H9 (cell line): ENCODE measurements around the gene CD5L. TPM values are rescaled to one million over a fixed set of nuclear protein-coding genes. Genes with fewer than 3 reads are reported as not detected.

ENCODE experiments used
- DNase-seq: peaks from one replicate; pipeline ENCODE4 v3.0.0-alpha.2; 2017
- H2AFZ ChIP-seq: one replicate; pipeline ENCODE4 v1.6.1; 2013; ENCODE audit warnings: mild to moderate bottlenecking, low read length, control low read depth, moderate library complexity
- H2AK5ac ChIP-seq: 2 replicates; pipeline ENCODE4 v1.6.1; 2013; ENCODE audit warnings: low read length, control low read depth, mixed read lengths; ENCODE audit not compliant: insufficient read length
- H2BK120ac ChIP-seq: one replicate; pipeline ENCODE4 v1.6.1; 2013; ENCODE audit warnings: low read depth, mild to moderate bottlenecking, low read length, control low read depth, inconsistent platforms; ENCODE audit not compliant: poor library complexity, severe bottlenecking
- H2BK12ac ChIP-seq: 2 replicates; pipeline ENCODE4 v1.6.1; 2013; ENCODE audit warnings: low read length, control low read depth, mixed read lengths, low read depth; ENCODE audit not compliant: insufficient read length
- H2BK15ac ChIP-seq: 2 replicates; pipeline ENCODE4 v1.6.1; 2013; ENCODE audit warnings: low read depth, low read length, control low read depth
- H2BK20ac ChIP-seq: one replicate; pipeline ENCODE4 v1.6.1; 2013; ENCODE audit warnings: low read depth, mild to moderate bottlenecking, low read length, control low read depth, inconsistent platforms; ENCODE audit not compliant: poor library complexity, severe bottlenecking
- H2BK5ac ChIP-seq: 2 replicates; pipeline ENCODE4 v1.6.1; 2013; ENCODE audit warnings: low read length, control low read depth, mixed read lengths; ENCODE audit not compliant: insufficient read length
- H3K14ac ChIP-seq: 2 replicates; pipeline ENCODE4 v1.6.1; 2013; ENCODE audit warnings: low read length, control low read depth; ENCODE audit not compliant: insufficient read depth
- H3K18ac ChIP-seq: 2 replicates; pipeline ENCODE4 v1.6.1; 2013; ENCODE audit warnings: low read depth, mild to moderate bottlenecking, mixed read lengths, low read length, control low read depth; ENCODE audit not compliant: insufficient read length
- H3K23ac ChIP-seq: 2 replicates; pipeline ENCODE4 v1.6.1; 2013; ENCODE audit warnings: low read length, control low read depth, mixed read lengths, low read depth; ENCODE audit not compliant: insufficient read length
- H3K23me2 ChIP-seq: 2 replicates; pipeline ENCODE4 v1.6.1; 2013; ENCODE audit warnings: low read depth, mild to moderate bottlenecking, mixed read lengths, low read length, control low read depth; ENCODE audit not compliant: insufficient read length, poor library complexity, severe bottlenecking
- H3K27ac ChIP-seq: 2 replicates; pipeline ENCODE4 v1.5.1; 2013; ENCODE audit warnings: low read length, control low read depth, mixed read lengths, low read depth; ENCODE audit not compliant: insufficient read length
- H3K27me3 ChIP-seq: 2 replicates; pipeline ENCODE4 v1.6.1; 2013; ENCODE audit warnings: low read length, control low read depth, inconsistent platforms; ENCODE audit not compliant: insufficient read depth
- H3K4ac ChIP-seq: 2 replicates; pipeline ENCODE4 v1.6.1; 2013; ENCODE audit warnings: low read depth, mild to moderate bottlenecking, control low read depth, inconsistent platforms, low read length, moderate library complexity
- H3K4me1 ChIP-seq: 2 replicates; pipeline ENCODE4 v1.6.1; 2013; ENCODE audit warnings: low read length, control low read depth, inconsistent platforms; ENCODE audit not compliant: insufficient read depth
- H3K4me2 ChIP-seq: 2 replicates; pipeline ENCODE4 v1.6.1; 2013; ENCODE audit warnings: low read length, control low read depth, mixed read lengths; ENCODE audit not compliant: insufficient read length, insufficient read depth
- H3K56ac ChIP-seq: 2 replicates; pipeline ENCODE4 v1.6.1; 2013; ENCODE audit warnings: low read depth, mild to moderate bottlenecking, mixed read lengths, low read length, control low read depth; ENCODE audit not compliant: insufficient read length
- H3K79me1 ChIP-seq: 2 replicates; pipeline ENCODE4 v1.6.1; 2013; ENCODE audit warnings: low read depth, mild to moderate bottlenecking, moderate library complexity, low read length, control low read depth, inconsistent platforms; ENCODE audit not compliant: insufficient read depth, poor library complexity, severe bottlenecking
- H3K79me2 ChIP-seq: 2 replicates; pipeline ENCODE4 v1.6.1; 2013; ENCODE audit warnings: low read length, control low read depth, inconsistent platforms; ENCODE audit not compliant: insufficient read depth
- H3K9ac ChIP-seq: 2 replicates; pipeline ENCODE4 v1.6.1; 2013; ENCODE audit warnings: low read length, control low read depth, mixed read lengths; ENCODE audit not compliant: insufficient read length; ENCODE audit errors: extremely low read depth
- H3K9me3 ChIP-seq: one replicate; pipeline ENCODE4 v1.6.1; 2013; ENCODE audit warnings: low read depth, low read length, inconsistent platforms; ENCODE audit not compliant: control insufficient read depth
- H3T11ph ChIP-seq: one replicate; pipeline ENCODE4 v1.6.1; 2013; ENCODE audit warnings: mild to moderate bottlenecking, low read length, control low read depth, inconsistent platforms
- H4K20me1 ChIP-seq: one replicate; pipeline ENCODE4 v1.6.1; 2013; ENCODE audit not compliant: control insufficient read depth, insufficient read length, insufficient read depth
- H4K5ac ChIP-seq: 2 replicates; pipeline ENCODE4 v1.6.1; 2013; ENCODE audit warnings: low read depth, mild to moderate bottlenecking, mixed read lengths, low read length, control low read depth; ENCODE audit not compliant: insufficient read length
- H4K8ac ChIP-seq: replicated peaks from 2 replicates; pipeline ENCODE4 v1.6.1; 2013; ENCODE audit warnings: low read length, control low read depth, mixed read lengths, low read depth; ENCODE audit not compliant: insufficient read length
- H4K91ac ChIP-seq: 2 replicates; pipeline ENCODE4 v1.6.1; 2013; ENCODE audit warnings: low read depth, mild to moderate bottlenecking, moderate library complexity, mixed read lengths, low read length, control low read depth; ENCODE audit not compliant: insufficient read length
- H3K27ac Mint-ChIP-seq, 3 experiments: 2 replicates in 2 of 3; 3 replicates in 1 of 3; pipeline ENCODE4 v1.8.0; 2020 to 2021; ENCODE audit warnings: mixed read lengths in 3 of 3, mild to moderate bottlenecking in 1 of 3, moderate library complexity in 1 of 3
- H3K27me3 Mint-ChIP-seq: 2 replicates; pipeline ENCODE4 v1.8.0; 2021; ENCODE audit warnings: low read depth, mild to moderate bottlenecking, moderate library complexity, mixed read lengths
- H3K36me3 Mint-ChIP-seq, 3 experiments: 2 replicates in 2 of 3; 3 replicates in 1 of 3; pipeline ENCODE4 v1.8.0; 2020 to 2021; ENCODE audit warnings: low read depth in 3 of 3, mixed read lengths in 3 of 3; ENCODE audit not compliant: insufficient read depth in 1 of 3
- H3K4me1 Mint-ChIP-seq, 2 experiments: 2 replicates each; pipeline ENCODE4 v1.8.0; 2020; ENCODE audit warnings: mixed read lengths in 2 of 2
- H3K4me3 Mint-ChIP-seq, 2 experiments: 2 replicates in 1 of 2; 3 replicates in 1 of 2; pipeline ENCODE4 v1.8.0; 2020 to 2021; ENCODE audit warnings: mild to moderate bottlenecking in 2 of 2, mixed read lengths in 2 of 2, moderate library complexity in 1 of 2
- H3K9me3 Mint-ChIP-seq, 2 experiments: 2 replicates in 1 of 2; 3 replicates in 1 of 2; pipeline ENCODE4 v1.8.0; 2020; ENCODE audit warnings: mild to moderate bottlenecking in 2 of 2, mixed read lengths in 2 of 2, moderate library complexity in 1 of 2
- CTCF ChIP-seq: fragments of 200-600 bp; sonication (generic); conservative IDR thresholded peaks from 3 replicates; pipeline ENCODE4 v1.8.0; 2021; ENCODE audit warnings: antibody characterized with exemption, mild to moderate bottlenecking
- WGBS: extraction: QIAGEN DNeasy Blood & Tissue Kit; methylation state at CpG from one replicate; pipeline ENCODE4 v1.1.7; 2013; ENCODE audit warnings: missing lambda C conversion rate, low lambda C conversion rate, mixed read lengths; ENCODE audit not compliant: insufficient read length; ENCODE audit errors: extremely low coverage; 5-methylcytosine and 5-hydroxymethylcytosine counted together
- total RNA-seq: library from RNA; stranded (reverse); gene quantifications from 2 replicates; pipeline ENCODE4 v1.2.1, GENCODE V29; 2021

Gene CD5L
- total RNA-seq, 1 experiment from 2014 or later, result not detected

DNA sequence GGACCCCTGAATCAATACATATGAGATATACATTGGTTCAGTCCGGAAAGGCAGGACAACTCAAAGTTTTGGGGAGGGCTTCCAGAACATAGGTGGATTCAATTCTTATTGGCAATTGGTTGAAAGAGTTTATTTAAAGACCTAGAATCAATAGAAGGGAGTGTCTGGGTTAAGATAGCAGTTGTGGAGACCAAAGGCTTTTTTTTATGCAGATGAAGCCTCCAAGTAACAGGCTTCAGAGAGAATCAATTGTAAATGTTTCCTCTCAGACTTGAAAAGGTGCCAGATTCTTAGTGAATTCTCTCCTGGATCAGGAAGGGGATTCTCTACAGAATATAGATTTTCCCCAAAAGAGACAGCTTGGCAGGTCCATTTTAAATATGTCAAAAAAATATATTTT lies 27.0 kb upstream of the CD5L start:
- H3K27ac Mint-ChIP-seq, result peak overlapping the region in 1 of 3 experiments; percentile 80; a peak in 2 of 7 replicates
- H2BK12ac ChIP-seq, result no peak overlapping the region
- whole genome bisulfite sequencing, result no CpG with 5 or more reads among the region's 1 CpG
- no peak overlapping the region for H3K23ac ChIP-seq
- TF ChIP-seq CTCF, result no peak
- H3K4me2 ChIP-seq, result no peak overlapping the region
- no peak overlapping the region for H2BK15ac ChIP-seq
- no peak for DNase-seq
- H3K36me3 Mint-ChIP-seq, result peaks cover 0 to 13% (median 0%) of the 10 kb centered on the region in 3 experiments; a peak in 1 of 7 replicates
- H2BK5ac ChIP-seq, result no peak overlapping the region
- no peaks in the 10 kb centered on the region for H3K79me1 ChIP-seq
- no peak overlapping the region for H4K91ac ChIP-seq
- H3K27me3 Mint-ChIP-seq, result no peaks in the 10 kb centered on the region; the same call in 1 of the 2 replicates
- peaks cover 4% of the 10 kb centered on the region; the same call in 1 of the 2 replicates for H3K4me1 ChIP-seq
- no peak overlapping the region for H3K4me3 Mint-ChIP-seq
- no peak overlapping the region for H3K4ac ChIP-seq
- H3K27ac ChIP-seq, result no peak overlapping the region
- no peak overlapping the region for H3K18ac ChIP-seq
- no peaks in the 10 kb centered on the region for H3K79me2 ChIP-seq
- no peak overlapping the region for H3K56ac ChIP-seq
- H4K8ac ChIP-seq, result no peak overlapping the region
- peaks cover 8% of the 10 kb centered on the region in 2 experiments; a peak in 3 of 5 replicates for H3K9me3 Mint-ChIP-seq
- no peaks in the 10 kb centered on the region for H3K9me3 ChIP-seq
- H4K5ac ChIP-seq, result no peak overlapping the region
- H3K23me2 ChIP-seq, result no peaks in the 10 kb centered on the region
- H3K27me3 ChIP-seq, result no peaks in the 10 kb centered on the region
- H2BK120ac ChIP-seq, result no peak overlapping the region
- H4K20me1 ChIP-seq, result no peaks in the 10 kb centered on the region
- no peak overlapping the region for H2AK5ac ChIP-seq
- H3K4me1 Mint-ChIP-seq, result peaks cover 22 to 26% of the 10 kb centered on the region in 2 experiments
- H3K9ac ChIP-seq, result no peak overlapping the region
- no peak overlapping the region for H3K14ac ChIP-seq
- H2AFZ ChIP-seq, result no peak overlapping the region
- H2BK20ac ChIP-seq, result no peak overlapping the region
- H3T11ph ChIP-seq, result no peak overlapping the region
